HCT116 (cell line): ENCODE measurements around the gene BRSK2. TPM values are rescaled to one million over a fixed set of nuclear protein-coding genes. Genes with fewer than 3 reads are reported as not detected.

Source experiments
- ATAC-seq: fragments of 200-7000 bp; cut with Tn5 transposase; 2 replicates; pipeline ENCODE4 v1.9.1; 2020; ENCODE audit warnings: mild to moderate bottlenecking, moderate library complexity
- BruUV-seq: library from RNA; stranded (reverse); fragments of 400-500 nt; replicated peaks from 2 replicates; lab custom pipeline; 2021; lab: Mats Ljungman, UMichigan
- CTCF ChIA-PET: fragments of 300-600 bp; sonication (Branson Sonifier 250); formaldehyde crosslinking; loops from one replicate; lab custom pipeline; 2021; ENCODE audit warnings: antibody characterized with exemption; lab: Charles Lee
- POLR2A ChIA-PET: fragments of 300-600, 350-600 bp; sonication (Branson Sonifier 250); formaldehyde crosslinking; loops from one replicate; lab custom pipeline; 2021; ENCODE audit warnings: antibody characterized with exemption; lab: Charles Lee
- RAD21 ChIA-PET, 2 experiments: fragments of 300-600 bp; sonication (Branson Sonifier 250); formaldehyde crosslinking; loops; one replicate each; lab custom pipeline; 2023; ENCODE audit warnings: low total read pairs in 2 of 2; ENCODE audit not compliant: uncharacterized antibody in 2 of 2, unreplicated experiment in 2 of 2, low non-redundant PET in 1 of 2; lab: Charles Lee
- DNase-seq: peaks from one replicate; pipeline ENCODE4 v3.0.0-alpha.2; 2010; ENCODE audit warnings: low read depth, low spot score
- H2AFZ ChIP-seq: fragments of 200-600 bp; shearing (Covaris generic), sonication (generic); 2 replicates; pipeline ENCODE4 v1.6.1; 2017; ENCODE audit warnings: low read depth, mixed run types, mixed read lengths, antibody characterized with exemption, low read length; ENCODE audit not compliant: poor library complexity, severe bottlenecking
- H3K27ac ChIP-seq: 2 replicates; pipeline ENCODE4 v1.5.1; 2012; ENCODE audit warnings: low read depth, low read length
- H3K27me3 ChIP-seq: fragments of 200-600 bp; sonication (generic); 2 replicates; pipeline ENCODE4 v1.6.1; 2016; ENCODE audit warnings: mixed run types, low read length, mixed read lengths; ENCODE audit not compliant: insufficient read depth
- H3K36me3 ChIP-seq, 2 experiments: fragments of 200-500 bp in 1 of 2; fragments of 200-600 bp in 1 of 2; sonication (Bioruptor generic) in 1 of 2; sonication (generic) in 1 of 2; 2 replicates each; pipeline versions ENCODE4 v1.5.1 to v1.6.1; 2014 to 2016; ENCODE audit warnings: low read length in 2 of 2, inconsistent platforms in 1 of 2, mixed read lengths in 1 of 2, mixed run types in 1 of 2; ENCODE audit not compliant: insufficient read depth in 2 of 2, control insufficient read depth in 1 of 2
- H3K4me1 ChIP-seq, 2 experiments: fragments of 200-600 bp in 1 of 2; sonication (generic) in 1 of 2; 2 replicates each; pipeline versions ENCODE4 v1.5.1 to v1.6.1; 2012 to 2017; ENCODE audit warnings: low read length in 2 of 2, inconsistent platforms in 1 of 2, mild to moderate bottlenecking in 1 of 2, mixed read lengths in 1 of 2, mixed run types in 1 of 2, moderate library complexity in 1 of 2; ENCODE audit not compliant: insufficient read depth in 2 of 2, control insufficient read depth in 1 of 2
- H3K4me2 ChIP-seq: fragments of 200-600 bp; sonication (generic); 2 replicates; pipeline ENCODE4 v1.6.1; 2017; ENCODE audit warnings: mixed run types, low read length, mixed read lengths
- H3K4me3 ChIP-seq, 2 experiments: fragments of 200-600 bp in 1 of 2; sonication (generic) in 1 of 2; replicated peaks in 1 of 2; 2 replicates each; pipeline ENCODE4 v1.5.1; 2011 to 2016; ENCODE audit warnings: low read length in 2 of 2, control low read depth in 1 of 2, low read depth in 1 of 2, mild to moderate bottlenecking in 1 of 2, mixed read lengths in 1 of 2, mixed run types in 1 of 2
- H3K79me2 ChIP-seq: fragments of 200-600 bp; sonication (generic); 2 replicates; pipeline ENCODE4 v1.6.1; 2017; ENCODE audit warnings: mild to moderate bottlenecking, mixed run types, low read length, moderate library complexity, mixed read lengths; ENCODE audit not compliant: insufficient read depth
- H3K9ac ChIP-seq: fragments of 200-600 bp; sonication (generic); 2 replicates; pipeline ENCODE4 v1.6.1; 2016; ENCODE audit warnings: low read length, mixed read lengths
- H3K9me2 ChIP-seq: fragments of 200-600 bp; sonication (generic), shearing (Covaris generic); 2 replicates; pipeline ENCODE4 v1.6.1; 2017; ENCODE audit warnings: mixed run types, mild to moderate bottlenecking, moderate library complexity; ENCODE audit not compliant: insufficient read depth
- H3K9me3 ChIP-seq, 2 experiments: fragments of 200-500 bp in 1 of 2; fragments of 200-600 bp in 1 of 2; sonication (Bioruptor generic) in 1 of 2; sonication (generic) in 1 of 2; 2 replicates each; pipeline ENCODE4 v1.6.1; 2014 to 2017; ENCODE audit warnings: low read length in 2 of 2, mixed read lengths in 2 of 2, inconsistent platforms in 1 of 2, low read depth in 1 of 2, mild to moderate bottlenecking in 1 of 2, mixed run types in 1 of 2, moderate library complexity in 1 of 2; ENCODE audit not compliant: control insufficient read depth in 1 of 2, insufficient read depth in 1 of 2
- H4K20me1 ChIP-seq: fragments of 200-600 bp; sonication (generic), shearing (Covaris generic); 2 replicates; pipeline ENCODE4 v1.6.1; 2017; ENCODE audit warnings: mixed run types, mild to moderate bottlenecking, moderate library complexity; ENCODE audit not compliant: insufficient read depth
- CBX3 ChIP-seq: IDR thresholded peaks from 2 replicates; pipeline ENCODE4 v1.6.1; 2012; ENCODE audit warnings: low read depth
- CEBPB ChIP-seq: IDR thresholded peaks from 2 replicates; pipeline ENCODE4 v1.6.1; 2012; ENCODE audit warnings: low read depth
- CTCF ChIP-seq, 3 experiments: fragments of 200-600 bp in 1 of 3; sonication (generic) in 1 of 3; IDR thresholded peaks in 2 of 3; conservative IDR thresholded peaks in 1 of 3; 2 replicates each; pipeline ENCODE4 v1.5.1; 2012 to 2017; ENCODE audit warnings: low read depth in 2 of 3, low read length in 2 of 3, antibody characterized with exemption in 1 of 3, borderline replicate concordance in 1 of 3, control low read depth in 1 of 3, mild to moderate bottlenecking in 1 of 3, mixed read lengths in 1 of 3, mixed run types in 1 of 3, moderate library complexity in 1 of 3; ENCODE audit not compliant: insufficient read depth in 1 of 3
- EGR1 ChIP-seq: IDR thresholded peaks from 2 replicates; pipeline ENCODE4 v1.6.1; 2012; ENCODE audit warnings: low read depth
- ELF1 ChIP-seq: IDR thresholded peaks from 2 replicates; pipeline ENCODE4 v1.6.1; 2012; ENCODE audit warnings: low read depth, borderline replicate concordance
- EZH2 ChIP-seq: fragments of 200-600 bp; sonication (generic); IDR thresholded peaks from 2 replicates; pipeline ENCODE4 v1.6.1; 2017; ENCODE audit warnings: antibody characterized with exemption, mixed run types
- FOSL1 ChIP-seq: IDR thresholded peaks from 2 replicates; pipeline ENCODE4 v1.6.1; 2012; ENCODE audit warnings: low read depth
- JUND ChIP-seq: IDR thresholded peaks from 2 replicates; pipeline ENCODE4 v1.6.1; 2012
- REST ChIP-seq: IDR thresholded peaks from 2 replicates; pipeline ENCODE4 v1.6.1; 2012; ENCODE audit warnings: low read depth
- SP1 ChIP-seq: IDR thresholded peaks from 2 replicates; pipeline ENCODE4 v1.6.1; 2012; ENCODE audit warnings: low read depth
- ZBTB33 ChIP-seq: IDR thresholded peaks from 2 replicates; pipeline ENCODE4 v1.6.1; 2011; ENCODE audit warnings: mild to moderate bottlenecking, low read length, moderate library complexity; ENCODE audit not compliant: insufficient replicate concordance; ENCODE audit errors: extremely low read depth
- ZFX ChIP-seq: fragments of 450-650 bp; IDR thresholded peaks from 2 replicates; pipeline ENCODE4 v1.6.1; 2017
- ZNF274 ChIP-seq: fragments of 200-500 bp; sonication (Bioruptor generic); IDR thresholded peaks from 2 replicates; pipeline ENCODE4 v1.6.1; 2014; ENCODE audit warnings: mild to moderate bottlenecking, low read depth, low read length, inconsistent platforms
- intact Hi-C: fragments of 100-400 bp; cut with micrococcal nuclease; formaldehyde crosslinking; loops from 2 replicates; pipeline ENCODE4 v1.10.0; 2022
- total RNA-seq: library from RNA; stranded (reverse); gene quantifications from one replicate; pipeline ENCODE4 v1.2.1, GENCODE V29; 2021; ENCODE audit not compliant: unreplicated experiment

Gene BRSK2
- total RNA-seq, 1 experiment from 2014 or later, result 14.0 TPM

- TF ChIP-seq EGR1, result no peak
- no peak for TF ChIP-seq CEBPB
- no peak for TF ChIP-seq CBX3
- no peak for TF ChIP-seq ZBTB33
Observed at GRCh38 chr11:1397146-1397861, 7.6 kb downstream of the BRSK2 start (continued).

- DNase-seq, result no peak
- Histone ChIP-seq H3K27ac (no peak overlapping the region), H3K4me3 (no peak overlapping the region), H3K27me3 (no peaks in the 10 kb centered on the region), H3K4me1 (no peaks in the 10 kb centered on the region), H3K9ac (no peak overlapping the region), H3K9me2 (no peaks in the 10 kb centered on the region), H3K36me3 (no peaks in the 10 kb centered on the region), H4K20me1 (no peaks in the 10 kb centered on the region), H2AFZ (no peak overlapping the region), H3K79me2 (no peaks in the 10 kb centered on the region), H3K4me2 (no peak overlapping the region), H3K9me3 (no peaks in the 10 kb centered on the region)
- intact Hi-C loops, result no loop called here
- ChIA-PET CTCF (no interaction called here), RAD21 (no interaction called here), POLR2A (no interaction called here)
- no peak for ATAC-seq
- TF ChIP-seq EZH2 (no peak), ZBTB33 (no peak), CEBPB (no peak), REST (no peak), EGR1 (no peak), ELF1 (no peak), ZNF274 (no peak), FOSL1 (no peak), CBX3 (no peak), ZFX (no peak), JUND (no peak), CTCF (IDR thresholded peaks at IDR 0.05 in 2 of 3, conservative IDR thresholded peaks at IDR 0.05 in 1 of 3; ENCODE audit: borderline replicate concordance in 1 of 3, insufficient read depth in 1 of 3, low read depth in 2 of 3, low read length in 2 of 3) (no peak), SP1 (no peak)
- BruUV-seq, result no TSS peak
Observed at GRCh38 chr11:1397862-1398527, 8.3 kb downstream of the BRSK2 start.
